HG02973 (cell line): ENCODE data around the gene KRT74.

Source experiments
- ATAC-seq: cut with Tn5 transposase; IDR thresholded peaks from one replicate; pipeline ENCODE4 v1.9.1; 2021; ENCODE audit warnings: moderate library complexity; ENCODE audit not compliant: unreplicated experiment

KRT74 gene

DNA sequence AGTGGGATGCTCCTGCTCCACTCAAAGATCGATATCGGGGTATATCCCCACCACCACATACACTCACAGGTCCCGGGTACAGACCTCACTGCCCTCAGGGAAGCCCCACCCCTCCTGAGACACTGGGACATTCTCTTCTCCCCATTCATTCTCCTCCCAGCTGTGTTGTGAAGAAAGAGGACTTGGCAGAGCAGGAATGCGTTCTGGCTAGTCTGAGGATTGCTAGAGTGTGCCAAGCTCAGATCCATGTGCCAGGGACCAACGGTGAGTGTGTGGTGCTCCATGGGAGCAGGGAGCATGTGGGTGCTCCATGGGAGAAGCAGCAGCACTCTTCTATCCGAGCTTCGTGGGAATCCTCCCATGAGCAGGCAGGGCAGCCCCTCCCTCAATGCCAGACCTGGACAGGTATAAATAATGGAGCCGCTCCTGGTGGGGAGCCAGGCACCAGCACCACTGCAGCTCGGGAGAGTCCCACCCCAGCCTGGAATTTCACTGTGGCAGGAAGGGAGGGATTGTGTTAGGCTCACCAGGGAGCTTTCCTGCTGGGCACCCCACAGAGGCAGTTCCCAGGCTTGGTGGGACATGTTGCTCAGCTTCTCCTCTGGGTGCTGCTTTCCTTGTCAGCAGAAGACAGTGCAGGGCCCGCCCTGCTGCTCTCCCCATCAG, 51.2 kb downstream of the KRT74 start:
- ATAC-seq = no peak

DNA sequence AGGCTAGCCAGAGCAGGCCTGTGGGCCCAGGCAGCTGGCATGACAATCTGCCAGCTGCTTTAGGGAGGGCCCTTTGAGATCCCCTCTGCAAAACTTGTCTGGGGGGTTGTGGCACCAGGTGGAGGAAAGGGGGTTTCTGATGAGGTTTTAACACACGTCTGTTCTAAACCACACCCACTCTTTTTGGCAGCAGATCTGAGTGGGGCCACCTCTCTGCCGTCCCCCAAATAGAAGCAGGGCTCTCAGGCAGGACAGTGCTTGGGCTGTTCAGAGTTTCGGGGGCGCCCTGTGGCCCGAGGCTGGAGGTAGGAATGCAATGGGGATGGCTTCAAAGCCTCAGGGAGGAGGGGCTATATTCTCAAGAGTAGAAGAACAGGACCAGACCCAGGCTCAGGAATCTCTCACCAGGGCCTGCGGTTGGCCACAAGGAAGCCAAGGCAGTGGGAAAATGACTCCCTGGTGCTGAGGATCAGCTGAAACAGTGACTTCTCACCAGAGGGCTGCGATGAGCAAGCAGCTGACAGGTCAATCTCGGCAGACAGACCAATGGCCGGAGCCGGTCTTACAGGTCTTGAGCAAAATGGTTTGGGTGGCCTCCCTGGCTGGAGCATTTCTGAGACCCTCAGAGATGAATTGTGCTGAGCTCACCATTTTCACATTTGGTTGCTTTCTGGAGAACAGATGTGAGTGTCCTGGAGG, 51.9 kb downstream of the KRT74 start:
- no peak for ATAC-seq

GRCh38 chr12:52521175-52521567, 52.5 kb downstream of the KRT74 start:
- ATAC-seq = no peak

DNA sequence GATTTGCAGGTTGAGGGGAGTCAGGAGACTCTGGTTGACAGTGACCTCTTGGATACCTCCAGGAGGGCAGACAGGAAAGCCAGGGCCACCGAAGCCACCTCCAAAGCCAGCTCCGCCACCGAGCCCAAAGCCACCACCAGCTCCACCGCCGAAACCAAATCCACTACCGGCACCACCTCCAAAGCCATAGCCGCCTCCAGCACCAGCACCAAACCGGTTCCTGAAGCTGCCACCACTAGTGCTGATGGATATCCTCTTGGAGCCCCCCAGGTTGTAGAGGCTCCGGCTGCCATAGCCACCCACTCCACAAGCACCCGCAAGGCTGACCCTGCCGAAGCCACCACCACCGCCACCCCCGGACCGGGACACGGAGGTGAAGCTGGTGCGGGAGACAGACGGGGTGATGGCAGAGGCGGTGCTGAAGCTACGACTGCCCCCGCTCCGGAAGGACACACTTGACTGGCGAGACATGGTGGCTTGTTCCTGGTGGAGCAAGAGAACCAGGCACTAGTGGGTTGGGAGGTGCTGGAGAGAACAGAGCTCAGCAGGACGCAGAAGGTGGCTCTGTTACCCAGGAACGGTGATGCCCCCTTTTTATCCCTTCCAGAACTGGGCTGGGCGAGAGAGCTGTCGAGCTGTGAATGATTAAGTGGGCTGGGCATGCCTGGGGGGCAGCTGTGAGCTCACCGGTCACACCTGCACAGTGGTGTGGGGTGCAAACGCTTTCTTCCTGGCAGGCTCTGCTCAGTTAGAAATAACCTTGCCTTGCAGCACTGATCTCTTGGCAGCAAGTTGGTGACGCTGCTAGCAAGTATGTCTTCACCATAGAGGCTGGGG, 53.6 kb downstream of the KRT74 start, which contains the start of gene KRT5:
Gene KRT5, minus strand, starts transcription at position 569 of the 837 bp plus-strand sequence. Its CDS starts 98 bp downstream, at position 471.
- ATAC-seq = no peak

DNA sequence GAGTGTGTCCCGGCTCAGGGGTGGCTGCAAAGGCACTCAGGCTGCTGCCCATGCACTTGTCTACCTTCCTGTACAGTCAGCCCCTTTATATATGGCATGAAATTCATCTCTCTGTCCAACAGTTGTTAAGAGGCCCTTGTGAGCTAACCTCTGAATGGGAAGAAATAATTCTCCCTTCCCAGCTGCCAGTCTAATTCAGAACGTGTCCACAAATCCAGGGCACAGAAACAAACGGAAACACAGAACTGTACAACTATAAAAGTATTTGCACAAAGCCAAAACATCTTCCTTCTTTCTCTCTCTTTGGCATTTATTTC, 54.3 kb downstream of the KRT74 start:
- no peak for ATAC-seq

DNA sequence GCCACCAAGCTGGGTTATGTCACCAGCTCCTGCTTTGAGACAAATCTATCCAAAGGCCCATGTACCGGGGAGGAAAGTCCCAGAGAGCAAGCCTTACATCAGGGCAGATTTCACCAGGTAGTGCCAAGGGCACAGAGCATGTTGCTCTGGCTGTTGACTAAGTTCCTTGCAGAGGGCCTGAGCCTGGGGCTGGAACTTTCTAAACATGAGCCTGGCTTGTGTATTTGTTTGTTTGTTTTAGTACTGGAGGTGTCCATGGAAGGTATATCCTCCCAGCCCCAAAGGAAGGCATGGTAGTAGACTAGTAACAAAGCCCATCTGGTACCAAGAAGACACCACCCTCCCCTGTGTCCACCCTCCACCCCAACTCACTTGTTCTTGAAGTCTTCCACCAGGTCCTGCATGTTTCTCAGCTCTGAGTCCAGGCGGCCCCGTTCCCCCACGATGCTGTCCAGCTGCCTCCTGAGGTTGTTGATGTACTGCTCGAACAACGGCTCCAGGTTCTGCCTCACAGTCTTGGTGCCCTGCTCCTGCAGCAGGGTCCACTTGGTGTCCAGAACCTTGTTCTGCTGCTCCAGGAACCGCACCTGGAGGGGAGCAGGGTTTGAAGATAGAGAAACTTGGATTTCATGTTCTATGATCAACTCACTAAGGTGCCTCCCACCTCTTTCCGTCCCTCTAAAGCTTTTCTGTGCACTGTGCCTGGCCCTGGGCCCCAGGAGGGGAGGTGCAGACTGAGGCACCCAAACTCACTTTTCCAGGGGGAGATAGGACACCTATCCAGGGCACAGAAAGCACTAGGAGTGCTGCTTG, 54.9 kb downstream of the KRT74 start:
- no peak for ATAC-seq

DNA sequence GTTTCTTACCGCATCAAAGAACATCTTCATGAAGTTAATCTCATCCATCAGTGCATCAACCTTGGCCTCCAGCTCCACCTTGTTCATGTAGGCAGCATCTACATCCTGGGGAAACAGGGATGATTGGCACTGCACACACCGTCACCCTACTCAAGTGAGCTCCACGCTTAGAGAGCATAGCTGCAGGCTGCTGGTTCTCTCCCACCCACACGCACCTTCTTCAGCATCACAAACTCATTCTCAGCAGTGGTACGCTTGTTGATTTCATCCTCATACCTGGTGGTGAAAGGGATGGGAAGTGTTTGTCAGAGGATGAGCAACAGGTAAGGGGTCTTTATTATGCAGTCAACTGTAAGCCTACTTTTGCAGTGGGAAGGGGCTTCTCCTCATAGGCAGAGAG, 55.8 kb downstream of the KRT74 start:
- no peak for ATAC-seq

GRCh38 chr12:52517005-52517835, 56.4 kb downstream of the KRT74 start:
- no peak for ATAC-seq

DNA sequence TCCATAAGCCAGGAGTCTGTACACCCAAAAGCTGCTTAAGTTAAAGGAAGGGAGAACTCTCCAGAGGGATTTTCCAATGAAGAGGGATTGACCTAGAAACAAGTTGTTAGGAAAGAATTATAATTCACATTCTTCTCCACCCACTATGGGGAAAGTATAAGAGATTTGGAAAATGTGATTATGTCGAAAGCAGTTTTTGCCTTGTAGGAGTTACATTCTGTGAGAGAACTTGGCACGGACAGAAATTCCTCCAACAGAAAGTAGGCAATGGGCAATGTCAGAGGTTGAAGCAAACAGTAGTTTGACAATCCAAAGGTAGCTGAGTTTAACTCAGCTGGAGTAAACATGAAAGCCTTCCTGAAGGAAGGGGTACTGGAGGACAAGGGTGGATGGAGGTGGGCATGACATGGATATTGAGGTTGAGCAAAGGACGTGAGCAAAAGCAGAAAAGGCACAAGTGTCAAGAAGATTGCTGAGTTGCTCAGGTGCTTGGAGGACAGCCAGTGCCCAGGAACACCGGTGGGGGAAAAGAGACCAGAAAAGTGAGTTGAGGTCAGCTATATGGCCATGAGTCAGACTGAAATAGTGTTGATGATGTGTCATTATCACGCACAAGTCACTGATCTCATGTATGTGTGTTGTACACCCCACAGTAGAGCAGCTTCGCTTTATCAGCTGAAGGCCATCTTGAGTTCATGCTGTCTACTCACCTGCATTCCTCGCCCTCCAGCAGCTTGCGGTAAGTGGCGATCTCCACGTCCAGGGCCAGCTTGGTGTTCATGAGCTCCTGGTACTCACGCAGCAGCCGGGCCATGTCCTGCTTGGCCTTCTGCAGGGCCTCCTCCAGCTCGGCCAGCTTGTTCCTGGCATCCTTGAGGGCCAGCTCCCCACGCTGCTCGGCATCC, 57.5 kb downstream of the KRT74 start:
- ATAC-seq = no peak
